GM21360 (cell line): ENCODE data around the gene SNX11.

Source experiments
- ATAC-seq: cut with Tn5 transposase; IDR thresholded peaks from one replicate; pipeline ENCODE4 v1.9.1; 2021; ENCODE audit warnings: mild to moderate bottlenecking, moderate library complexity; ENCODE audit not compliant: unreplicated experiment

SNX11 gene

DNA sequence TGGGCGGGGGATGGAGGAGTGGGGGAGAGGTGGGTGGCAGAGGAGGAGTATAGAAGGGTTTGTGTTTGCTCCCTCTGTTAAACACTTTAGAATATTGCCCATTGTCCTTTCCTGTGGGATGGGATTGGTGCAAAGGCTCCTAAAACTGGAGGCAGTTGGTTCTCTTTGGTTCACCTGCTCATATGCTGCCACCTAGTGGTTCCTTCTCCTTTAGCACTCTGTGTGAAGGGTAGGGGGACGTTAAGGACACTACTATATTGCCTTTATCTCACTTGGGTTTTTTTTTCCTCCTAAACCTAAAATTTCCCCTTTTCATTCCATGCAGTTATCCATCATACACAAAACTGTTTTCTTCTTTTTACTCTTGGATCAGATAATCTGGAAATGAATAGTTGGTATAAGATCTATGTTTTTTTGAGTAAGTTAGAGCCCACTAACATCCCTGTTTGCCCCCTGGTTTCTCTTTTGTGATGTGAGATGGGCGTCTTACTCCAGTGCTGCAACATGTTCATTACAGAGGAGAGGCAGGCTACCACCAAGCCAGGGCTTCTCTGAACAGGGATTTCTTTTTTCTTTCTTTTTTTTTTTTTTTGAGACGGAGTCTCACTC is 23.8 kb downstream of the SNX11 start:
- ATAC-seq: no peak

DNA sequence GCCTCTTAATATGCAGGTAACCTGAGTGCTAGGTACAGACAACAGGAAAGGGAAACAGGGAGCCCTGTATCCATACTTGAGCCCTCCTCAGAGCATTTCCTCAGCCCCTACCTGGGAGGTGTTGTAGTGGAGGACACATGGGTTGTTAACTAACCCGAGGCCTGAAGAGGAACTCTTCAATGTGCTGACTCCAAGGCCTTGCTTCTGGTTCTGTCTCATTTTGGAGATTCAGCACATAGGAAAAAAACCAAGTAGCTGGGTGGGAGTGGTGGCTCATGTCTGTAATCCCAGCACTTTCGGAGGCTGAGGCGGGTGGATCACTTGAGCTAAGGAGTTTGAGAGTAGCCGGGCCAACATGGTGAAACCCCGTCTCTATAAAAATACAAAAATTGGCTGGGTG is 24.8 kb downstream of the SNX11 start:
- ATAC-seq: no peak

DNA sequence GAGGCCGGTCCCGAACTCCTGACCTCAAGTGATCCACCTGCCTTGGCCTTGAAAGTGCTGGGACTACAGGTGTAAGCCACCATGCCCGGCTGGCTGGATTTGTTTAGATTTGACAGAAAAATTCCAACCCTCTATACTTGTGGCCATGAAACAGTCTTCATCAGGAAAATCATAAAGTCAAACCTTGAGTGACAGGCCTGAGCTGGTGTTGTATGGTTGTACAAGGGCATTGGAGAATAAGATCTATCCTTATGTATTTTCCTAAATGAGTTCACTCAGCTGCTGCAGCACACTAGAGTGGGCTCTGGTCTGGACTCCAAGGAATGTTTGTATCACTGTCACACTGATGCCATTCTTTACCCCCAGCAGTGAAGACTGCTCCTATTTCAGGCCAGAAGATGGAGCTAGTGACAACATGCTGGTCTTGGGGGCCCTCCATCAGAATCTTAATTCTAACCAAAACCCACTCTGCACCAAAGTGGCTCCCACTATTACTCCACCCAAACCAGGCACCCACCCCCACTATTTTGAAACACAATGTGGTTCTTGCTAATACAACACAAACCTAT is 27.4 kb downstream of the SNX11 start:
- ATAC-seq: no peak

DNA sequence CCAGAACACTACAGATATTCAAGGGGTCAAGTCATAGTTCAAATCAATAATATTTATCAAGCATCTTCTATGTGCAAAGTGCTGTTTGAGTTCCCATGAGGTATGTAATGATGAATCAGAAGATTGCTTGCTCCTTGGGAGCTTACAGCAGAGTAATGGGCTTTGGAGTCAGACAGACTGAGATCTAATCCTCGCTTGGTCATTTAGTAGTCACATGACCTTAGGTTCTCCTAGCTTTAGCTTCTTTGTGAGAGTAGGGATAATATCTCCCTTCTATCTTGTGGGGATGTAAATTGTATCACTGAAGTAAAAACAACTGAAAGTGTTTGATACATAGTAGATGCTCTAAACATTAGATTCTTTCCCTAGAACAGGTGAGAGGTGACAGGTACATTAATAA is 30.1 kb downstream of the SNX11 start:
- no peak for ATAC-seq

DNA sequence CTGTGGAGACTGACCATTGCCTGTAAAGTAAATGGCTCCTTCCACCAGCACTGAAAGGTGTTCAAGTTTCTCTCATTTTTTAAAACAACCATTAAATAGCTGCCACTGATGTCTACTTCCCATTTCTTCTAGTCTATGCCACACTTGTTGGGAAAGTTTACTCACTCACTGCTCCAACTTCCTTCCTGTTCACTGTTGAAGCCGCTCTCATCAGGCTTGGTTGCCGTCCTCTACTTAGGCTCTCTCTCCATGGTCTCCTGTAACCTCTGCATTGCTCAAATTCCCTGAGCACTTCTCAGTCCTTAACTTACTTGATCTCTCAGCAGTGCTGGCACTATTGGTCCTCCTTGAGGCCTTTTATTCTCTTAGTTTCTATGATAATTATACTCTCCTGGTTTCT is 32.4 kb downstream of the SNX11 start:
- no peak for ATAC-seq

DNA sequence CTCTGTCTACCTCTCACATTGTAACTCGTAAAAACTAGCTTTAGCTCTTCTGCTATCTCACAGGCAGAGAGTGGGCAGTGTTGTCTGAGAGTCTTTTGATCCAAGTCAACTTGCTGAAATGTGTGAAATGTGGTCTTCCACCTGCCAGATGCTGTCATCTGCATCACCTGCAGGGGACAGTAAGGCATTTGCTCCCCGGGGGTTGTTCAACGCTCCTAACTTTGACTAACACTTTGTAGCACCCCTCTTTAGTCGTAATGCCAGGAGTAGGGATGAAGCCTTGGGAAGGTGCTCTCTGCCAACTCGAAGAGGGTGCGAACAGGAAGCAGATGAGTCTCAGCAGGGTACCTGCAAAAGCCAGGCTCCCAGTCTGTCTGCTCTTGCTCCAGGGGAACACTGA is 36.1 kb downstream of the SNX11 start:
- no peak for ATAC-seq

DNA sequence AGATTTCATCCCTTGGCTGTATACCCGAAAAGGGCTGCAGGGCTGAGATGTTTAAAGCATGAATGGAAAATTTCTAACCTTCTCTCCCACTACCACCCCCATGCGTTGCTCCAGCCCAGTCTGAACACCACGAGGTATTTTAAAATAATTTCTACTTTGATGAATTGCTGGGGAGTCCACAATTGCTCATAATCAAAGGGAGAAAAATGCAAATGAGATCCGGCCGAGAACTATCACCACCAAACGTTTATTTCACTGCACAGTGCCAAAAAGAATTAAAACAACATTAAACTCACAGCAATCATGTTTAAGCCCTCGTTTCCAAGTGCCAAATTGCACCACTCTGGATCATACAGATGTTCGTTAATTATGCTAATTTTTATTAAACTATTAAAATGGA is 36.7 kb downstream of the SNX11 start:
- no peak for ATAC-seq

DNA sequence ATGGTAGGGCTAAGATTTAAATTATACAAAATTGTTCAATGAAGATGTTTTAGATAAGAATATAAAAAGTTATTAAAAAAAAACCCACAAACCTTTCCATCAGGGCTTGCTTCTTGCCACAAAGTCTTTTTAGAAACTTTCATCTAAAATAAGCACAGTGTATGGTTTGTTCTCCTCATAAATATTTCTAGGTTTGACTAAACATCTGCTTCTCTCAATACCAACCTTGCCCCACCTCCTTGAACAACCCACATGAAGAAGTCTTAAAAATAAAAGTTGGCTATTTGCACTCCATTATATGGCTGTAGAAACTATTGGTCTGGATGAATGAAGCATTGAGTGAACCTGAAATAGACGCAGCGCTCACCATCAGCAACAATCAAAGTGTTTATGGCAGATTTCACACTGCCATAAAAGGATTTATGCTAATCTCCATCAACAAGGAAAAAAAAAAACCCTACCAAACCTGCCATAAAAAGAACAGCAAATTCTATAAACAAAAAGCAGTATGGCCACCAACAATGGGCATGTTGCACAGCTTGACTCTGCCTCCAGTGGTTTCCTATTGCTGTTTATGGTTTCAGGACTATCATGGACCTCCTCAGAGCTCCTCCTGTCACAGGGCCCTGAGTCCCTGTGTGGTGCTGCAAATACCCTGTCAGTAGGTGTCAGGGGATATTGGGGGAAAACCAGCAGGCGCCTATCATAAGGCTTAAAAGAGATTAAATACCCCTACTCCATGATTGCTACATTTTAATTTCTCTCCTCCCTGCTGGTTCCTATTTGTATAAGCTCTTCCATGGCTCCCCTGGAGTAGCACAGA is 37.6 kb downstream of the SNX11 start:
- ATAC-seq: no peak

DNA sequence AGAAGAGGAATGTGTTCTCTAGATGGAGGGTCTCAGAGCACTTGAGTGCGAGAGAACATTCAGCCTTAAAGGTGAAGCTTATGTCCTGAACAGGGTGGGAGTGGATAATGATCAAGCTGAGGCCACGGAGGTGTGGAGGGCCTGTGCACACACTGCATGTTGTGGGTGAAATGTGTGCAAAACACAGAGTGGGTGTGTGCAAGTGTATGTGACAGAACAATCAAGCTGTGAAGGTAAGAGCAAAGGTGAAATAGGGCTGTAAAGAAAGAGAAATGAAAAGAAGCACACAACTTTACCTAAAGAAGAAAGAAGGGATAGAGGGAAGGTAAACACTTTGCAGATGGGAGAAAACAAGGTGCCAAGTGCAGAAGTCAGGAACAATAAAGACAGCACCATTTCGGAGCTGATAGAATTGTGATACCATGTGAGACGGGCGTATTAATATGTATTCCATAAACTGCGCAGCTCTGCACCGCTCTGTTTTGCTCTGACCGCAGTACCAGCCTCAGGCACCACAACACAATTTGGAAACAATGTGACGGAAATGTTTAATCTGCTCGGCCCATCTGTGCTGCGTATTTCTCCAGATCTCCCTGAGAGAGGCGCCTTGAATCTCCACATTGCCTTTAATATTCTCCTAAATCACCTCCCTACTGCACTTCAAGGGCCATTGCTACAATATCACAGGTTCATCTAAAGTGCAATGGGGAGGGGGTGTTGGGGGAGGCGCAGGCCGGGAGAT is 40.6 kb downstream of the SNX11 start:
- no peak for ATAC-seq

DNA sequence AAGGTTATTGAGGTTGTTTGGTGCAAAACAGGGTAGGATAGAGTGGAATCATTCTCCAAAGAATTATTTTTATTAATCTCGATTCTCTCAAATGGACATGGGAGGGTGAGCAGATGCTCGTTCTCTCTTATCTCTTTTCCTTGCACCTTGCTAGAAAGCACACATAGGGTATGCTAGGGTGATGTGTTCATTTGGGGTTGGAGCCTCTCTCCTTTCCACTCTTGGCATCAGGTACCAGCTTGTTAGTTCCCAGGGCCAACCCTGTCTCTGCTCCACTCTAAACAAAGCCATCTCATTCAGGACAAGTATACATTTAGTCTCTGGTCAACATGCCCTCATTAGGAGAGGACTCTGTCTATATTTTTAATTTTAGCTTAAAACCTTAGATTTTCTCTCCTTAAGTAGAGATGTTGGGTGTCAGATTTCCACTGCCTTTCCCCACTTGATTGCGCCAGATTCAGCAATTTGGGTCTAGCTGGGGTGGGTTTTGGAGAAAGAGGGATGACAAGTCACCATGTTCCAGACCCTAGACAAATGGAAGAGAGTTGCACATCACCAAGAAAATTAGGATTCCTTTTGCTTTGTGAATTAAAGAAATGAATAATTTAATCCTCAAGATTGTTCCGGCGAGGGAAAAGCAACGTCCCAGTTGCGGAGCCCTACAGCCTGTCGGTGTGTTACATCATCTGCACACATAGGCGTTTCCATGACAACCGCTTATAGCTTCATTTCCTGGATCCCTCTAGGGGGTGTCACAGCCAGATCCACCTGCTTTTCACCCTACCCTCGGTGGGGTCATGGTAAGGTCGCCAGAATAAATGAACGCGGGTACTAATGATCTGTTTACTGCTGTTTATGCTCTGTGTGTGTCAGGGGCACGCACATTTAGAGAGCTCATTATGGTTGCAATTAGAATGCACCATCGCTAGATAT is 41.6 kb downstream of the SNX11 start:
- no peak for ATAC-seq

DNA sequence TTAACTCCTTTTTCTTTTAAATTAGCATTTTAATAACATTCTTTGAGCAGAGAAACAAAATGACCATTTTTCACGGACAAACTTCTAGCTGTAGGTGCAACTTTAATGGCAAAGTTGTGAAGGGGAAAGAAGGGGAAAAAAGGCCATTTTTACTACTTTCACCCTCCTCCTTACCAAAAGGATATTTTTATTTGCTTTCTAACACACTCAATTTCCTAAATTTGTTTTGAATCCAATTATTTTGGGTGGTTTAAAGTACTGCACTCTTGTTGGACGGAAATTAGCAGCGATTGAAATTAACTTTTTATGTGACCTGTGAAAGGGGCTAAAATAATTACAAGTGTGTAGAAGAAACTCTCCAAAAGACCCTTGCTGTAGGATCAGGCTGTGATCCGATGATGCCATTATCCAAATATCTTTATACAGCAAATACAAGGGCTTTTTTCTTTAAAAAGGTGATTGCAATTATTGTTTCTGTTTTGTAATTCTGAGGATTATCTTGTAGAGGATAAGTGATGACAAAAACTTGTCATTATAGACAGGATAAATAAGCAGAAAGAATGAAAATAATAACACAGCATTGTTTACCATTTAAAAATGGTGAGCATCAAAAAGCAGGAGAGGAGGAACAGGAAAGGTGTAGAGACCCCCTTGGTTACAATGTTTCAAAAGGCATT is 42.4 kb downstream of the SNX11 start:
- ATAC-seq: no peak

DNA sequence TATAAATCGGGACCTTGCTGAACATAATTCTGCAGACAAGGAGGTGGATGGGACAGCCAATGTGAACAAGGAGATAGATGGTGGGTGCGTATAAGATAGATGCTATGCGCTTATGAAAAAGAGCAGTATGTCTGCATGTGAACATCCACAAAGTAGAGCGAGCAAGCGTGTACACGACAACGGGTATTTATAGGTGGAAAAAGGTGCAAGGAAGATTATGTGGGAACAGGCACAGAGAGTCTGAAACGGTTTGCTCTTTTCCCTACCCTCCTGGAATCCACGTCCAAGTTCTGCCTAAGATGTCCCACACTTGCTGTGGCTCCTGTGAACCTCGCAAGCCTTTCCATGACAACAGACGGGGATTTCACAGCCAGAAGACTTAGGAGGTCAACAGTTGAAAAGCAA is 43.0 kb downstream of the SNX11 start:
- ATAC-seq: no peak

DNA sequence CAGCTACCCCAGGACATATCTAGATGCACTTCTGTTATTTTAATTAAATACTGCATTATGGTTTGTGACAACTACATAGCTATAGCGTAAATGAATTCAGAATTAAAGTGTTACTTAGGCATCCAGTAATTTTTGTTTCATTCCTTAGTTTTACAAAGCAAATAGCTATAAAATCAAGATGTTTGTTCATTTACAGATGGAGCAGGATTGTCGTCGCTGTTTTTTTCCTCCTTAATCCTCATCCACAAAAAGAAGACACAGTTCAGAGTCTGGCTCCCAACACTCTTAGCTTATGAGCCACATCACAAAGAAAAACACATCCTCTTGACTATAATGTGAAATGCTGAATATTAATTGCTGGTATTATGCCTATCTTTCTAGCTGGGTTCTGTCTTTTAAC is 43.7 kb downstream of the SNX11 start:
- ATAC-seq: no peak

DNA sequence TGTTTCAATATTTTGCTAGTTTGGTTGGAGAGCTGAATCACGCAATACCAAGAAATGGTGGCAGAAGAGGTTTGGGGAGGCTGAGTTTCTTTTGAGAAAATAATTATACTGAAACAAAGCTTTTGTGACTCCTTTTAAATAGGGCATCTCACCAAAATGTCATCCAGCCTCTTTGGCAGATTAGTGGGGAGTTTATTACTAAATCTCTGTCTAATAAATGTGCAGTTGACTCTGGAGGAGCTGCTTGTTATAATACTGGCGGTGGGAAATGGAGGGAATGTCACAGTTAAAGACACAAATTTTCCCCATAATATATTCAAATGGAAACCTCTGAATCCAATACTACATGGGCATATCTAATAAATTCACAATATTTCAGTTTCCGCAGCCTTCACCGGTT is 44.7 kb downstream of the SNX11 start:
- no peak for ATAC-seq

DNA sequence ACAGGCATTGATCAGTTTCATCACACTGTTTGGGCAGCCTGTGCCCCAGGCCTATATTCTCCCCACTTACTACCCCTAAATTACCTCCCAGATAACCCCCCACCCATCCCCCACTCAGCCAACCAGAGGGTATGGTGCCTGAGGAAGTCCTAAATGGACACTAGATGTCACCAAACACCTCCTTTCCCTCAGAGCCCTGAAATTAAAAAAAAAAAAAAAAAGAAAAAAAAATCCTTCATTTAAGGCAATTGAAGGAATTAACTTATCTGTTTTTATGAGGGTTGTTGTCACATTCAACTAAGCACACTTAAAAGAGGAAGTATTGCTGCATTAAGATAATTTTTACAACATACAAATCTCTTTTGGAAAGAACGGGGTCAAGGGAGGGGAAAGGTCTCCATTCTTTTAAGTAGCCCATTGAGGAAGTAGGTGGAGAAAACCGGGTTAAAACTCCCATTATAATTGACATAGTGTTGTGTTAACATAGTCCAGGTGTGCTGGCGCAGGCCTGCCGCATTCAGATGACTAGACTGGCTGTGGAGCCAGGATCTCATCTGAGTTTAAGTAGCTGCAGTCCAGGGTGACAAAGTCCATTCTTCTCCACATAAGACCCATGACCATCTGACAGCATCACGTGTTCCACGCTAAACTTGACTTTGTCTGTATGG is 46.3 kb downstream of the SNX11 start:
- no peak for ATAC-seq

DNA sequence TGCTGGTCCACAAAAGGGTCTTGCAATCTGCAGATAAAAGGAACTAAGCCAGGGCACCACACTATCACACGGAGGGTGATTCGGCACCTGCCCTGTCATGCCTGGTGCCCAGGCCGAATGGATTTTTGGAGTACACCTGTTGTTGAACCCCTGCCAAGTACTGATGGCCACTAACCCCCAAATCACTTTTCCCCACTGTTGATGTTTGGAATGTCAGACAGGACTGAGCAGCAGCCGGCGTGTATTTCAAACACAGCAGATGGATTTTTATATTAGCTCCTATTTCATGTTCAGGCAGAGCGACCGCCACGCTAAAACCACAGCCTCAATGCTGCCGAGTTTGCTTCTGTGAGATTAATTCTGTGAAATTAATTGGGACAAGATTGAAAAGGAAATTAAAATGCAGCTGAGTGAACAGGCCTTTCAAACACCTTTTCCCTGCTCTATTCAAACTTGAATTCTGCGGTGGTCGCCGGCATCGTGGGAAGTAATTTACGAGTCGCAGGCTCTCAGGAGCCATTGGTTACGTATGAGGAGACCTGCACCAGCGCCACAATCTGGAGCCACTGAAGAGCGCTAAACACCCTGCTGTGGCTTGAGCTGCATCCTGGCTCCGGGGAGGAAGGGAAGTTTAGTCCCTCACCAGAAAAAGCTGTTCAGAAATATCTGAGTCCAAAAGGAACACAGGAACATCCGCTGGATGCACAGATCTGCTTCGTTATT is 48.5 kb downstream of the SNX11 start:
- no peak for ATAC-seq

DNA sequence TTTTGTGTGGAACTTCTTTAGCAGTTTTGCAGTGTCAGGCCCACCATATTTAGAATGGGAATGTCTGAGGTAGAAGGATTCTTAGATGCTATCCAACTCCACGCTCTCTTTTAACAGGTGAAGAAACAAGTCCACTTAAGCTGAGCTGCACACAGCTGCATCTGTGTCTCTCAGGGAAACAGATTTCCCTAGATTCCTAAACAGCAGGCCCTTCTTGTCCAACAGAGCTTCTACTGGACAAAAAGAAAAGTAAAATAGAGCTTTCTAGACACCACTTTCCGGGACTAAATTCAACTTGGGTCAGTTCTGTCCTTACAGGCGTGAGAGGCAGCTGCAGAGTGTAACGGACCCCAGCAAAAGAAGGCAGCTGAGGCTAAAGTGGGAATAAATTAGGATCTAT is 51.7 kb downstream of the SNX11 start:
- no peak for ATAC-seq

DNA sequence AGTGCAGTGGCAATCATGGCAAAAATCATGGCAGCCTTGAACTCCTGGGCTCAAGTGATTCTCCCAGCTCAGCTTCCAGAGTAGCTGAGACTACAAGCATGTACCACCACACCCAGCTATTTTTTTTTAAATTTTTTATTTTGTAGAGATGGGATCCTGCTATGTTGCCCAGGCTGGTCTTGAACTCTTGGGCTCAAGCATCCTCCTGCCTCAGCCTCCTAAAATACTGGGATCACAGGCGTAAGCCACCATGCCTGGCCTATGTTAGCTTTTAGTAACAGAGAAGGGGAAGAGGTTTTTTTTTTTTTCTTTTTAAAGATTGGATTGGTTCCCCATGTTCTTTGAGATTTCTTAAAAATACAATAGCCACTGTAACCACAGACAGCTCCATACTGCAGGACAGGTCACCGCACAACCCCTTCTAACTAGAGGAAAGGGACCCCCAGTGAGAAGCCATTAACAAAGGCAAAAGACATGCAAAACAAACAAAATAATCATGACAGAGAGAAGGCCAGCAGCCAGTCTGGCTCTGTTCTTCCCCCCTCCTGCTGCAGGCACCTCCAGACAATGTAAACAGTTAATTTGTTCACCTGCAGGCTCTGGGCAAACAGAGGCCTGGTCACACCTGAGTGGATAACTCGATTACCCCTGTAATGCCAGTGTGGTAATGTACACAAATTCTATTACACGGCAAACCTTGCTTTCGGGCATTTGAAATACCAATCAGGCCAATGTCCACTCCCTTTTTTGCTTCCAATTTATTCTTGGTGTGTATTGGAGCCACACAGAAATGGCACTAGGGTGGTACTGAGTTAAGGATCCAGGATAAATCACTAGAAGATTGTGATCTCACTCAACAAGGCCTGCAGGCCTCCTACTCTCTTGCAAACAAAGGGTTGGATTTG is 52.9 kb downstream of the SNX11 start:
- no peak for ATAC-seq
